ENCODE measurements around the gene PACRG. TPM values are rescaled to one million over a fixed set of nuclear protein-coding genes. Genes with fewer than 3 reads are reported as not detected.

The PACRG gene
- total and polyA plus RNA-seq, 2 of the 8 experiments (the other 6 are each of a cell fraction or from before 2014, with no cell fraction given) = 0.44 to 0.54 TPM

- no peak overlapping the region for H3K18ac ChIP-seq (ENCODE audit: extremely low read depth, low read length)
- no peaks in the 10 kb centered on the region for H4K20me1 ChIP-seq (replicated peaks in 1 of 2; ENCODE audit: control insufficient read depth in 1 of 2, insufficient read depth in 2 of 2, low read length in 2 of 2)
- H2BK12ac ChIP-seq (ENCODE audit: low read depth, low read length) = no peak overlapping the region
- no peak overlapping the region for H3K4me3 ChIP-seq (ENCODE audit: extremely low read depth in 1 of 4, insufficient read depth in 2 of 4, low read depth in 3 of 4, low read length in 4 of 4)
- no peaks in the 10 kb centered on the region for H3K23me2 ChIP-seq (ENCODE audit: low read depth, low read length)
- 92% methylated on average over 1 of the region's 2 CpGs; no CpG with 5 or more reads in 1 of the 2 experiments for WGBS, 2 experiments (ENCODE audit: extremely low coverage in 1 of 2, insufficient coverage in 1 of 2, insufficient read length in 1 of 2, insufficient replicate concordance in 2 of 2, low coverage in 1 of 2, low lambda C conversion rate in 2 of 2, missing lambda C conversion rate in 1 of 2)
- H3K79me2 ChIP-seq (ENCODE audit: control insufficient read depth in 1 of 2, insufficient read depth in 2 of 2, low read length in 2 of 2) = no peaks in the 10 kb centered on the region
- no peaks in the 10 kb centered on the region for H3K9me3 ChIP-seq (ENCODE audit: insufficient read depth in 2 of 2, low read depth in 1 of 2, low read length in 1 of 2)
- no peaks in the 10 kb centered on the region for H3K79me1 ChIP-seq (ENCODE audit: low read depth, low read length)
- no peaks in the 10 kb centered on the region for H3K36me3 ChIP-seq (ENCODE audit: control insufficient read depth in 2 of 4, insufficient read depth in 4 of 4, low read length in 3 of 4)
- H2BK120ac ChIP-seq (replicated peaks; ENCODE audit: low read depth, low read length) = no peak overlapping the region
- H2AFZ ChIP-seq (ENCODE audit: low read length) = no peak overlapping the region
- peaks cover 0 to 10% (median 5%) of the 10 kb centered on the region in 4 experiments for H3K4me1 ChIP-seq (replicated peaks in 1 of 4; ENCODE audit: control insufficient read depth in 3 of 4, insufficient read depth in 4 of 4, low read length in 3 of 4)
- no peak overlapping the region for H3K4ac ChIP-seq (replicated peaks; ENCODE audit: insufficient read length, low read depth, low read length)
- H3K56ac ChIP-seq (replicated peaks; ENCODE audit: insufficient read length, low read depth, low read length) = no peak overlapping the region
- DNase-seq (ENCODE audit: low read depth in 1 of 2, low spot score in 2 of 2) = no peak
- no peak overlapping the region for H3K4me2 ChIP-seq (ENCODE audit: insufficient read depth in 1 of 2, low read depth in 2 of 2, low read length in 2 of 2)
- H3K23ac ChIP-seq (ENCODE audit: insufficient read length) = no peak overlapping the region
- no peak overlapping the region for H4K5ac ChIP-seq (ENCODE audit: insufficient read length, low read depth, low read length)
- no peak overlapping the region for H2AK5ac ChIP-seq (ENCODE audit: low read depth, low read length)
- ChIA-PET CTCF (ENCODE audit: partially characterized antibody) (interaction anchor here (0.6 kb wide), 1 partner anchor 72 kb away, joined by 3 read pairs; no protein-coding TSS in a partner anchor), POLR2A (ENCODE audit: partially characterized antibody) (no interaction called here)
- H4K91ac ChIP-seq (replicated peaks; ENCODE audit: insufficient read length, low read length) = no peak overlapping the region
- no peak overlapping the region for H3K27ac ChIP-seq (ENCODE audit: low read depth, low read length)
- peaks cover 7 to 14% (median 11%) of the 10 kb centered on the region in 4 experiments for H3K27me3 ChIP-seq (replicated peaks in 1 of 4; ENCODE audit: control insufficient read depth in 3 of 4, extremely low read depth in 1 of 4, insufficient read depth in 3 of 4, low read length in 3 of 4)
- H2BK20ac ChIP-seq (ENCODE audit: low read length) = no peak overlapping the region
- H2BK15ac ChIP-seq (ENCODE audit: low read length) = no peak overlapping the region
- no peak overlapping the region for H3K9ac ChIP-seq (replicated peaks in 1 of 4; ENCODE audit: extremely low read depth in 1 of 4, low read depth in 3 of 4, low read length in 3 of 4)
- no peak overlapping the region for H3K14ac ChIP-seq (ENCODE audit: insufficient read length)
- H2BK5ac ChIP-seq (ENCODE audit: low read depth, low read length) = no peak overlapping the region
- no peak for FAIRE-seq
- no peak overlapping the region for H4K8ac ChIP-seq (ENCODE audit: extremely low read depth, insufficient read depth, low read length)
- TF ChIP-seq CHD2 (IDR thresholded peaks at IDR 0.05; ENCODE audit: low read length) (no peak), RAD21 (IDR thresholded peaks at IDR 0.05 in 1 of 2, conservative IDR thresholded peaks at IDR 0.05 in 1 of 2; ENCODE audit: low read depth in 2 of 2, low read length in 2 of 2) (no peak), FOSL1 (IDR thresholded peaks at IDR 0.05; ENCODE audit: insufficient read depth, low read depth, low read length) (no peak), CBX5 (IDR thresholded peaks at IDR 0.05; ENCODE audit: low read depth, low read length) (no peak), BRCA1 (IDR thresholded peaks at IDR 0.05; ENCODE audit: low read depth, low read length) (no peak), GTF2F1 (IDR thresholded peaks at IDR 0.05; ENCODE audit: borderline replicate concordance, low read depth, low read length) (no peak), SAP30 (IDR thresholded peaks at IDR 0.05; ENCODE audit: insufficient read depth, insufficient replicate concordance, low read length) (no peak), RFX5 (IDR thresholded peaks at IDR 0.05; ENCODE audit: borderline replicate concordance, low read depth, low read length) (no peak), POU5F1 (IDR thresholded peaks at IDR 0.05; ENCODE audit: low read depth, low read length) (no peak), TAF7 (optimal IDR thresholded peaks at IDR 0.05; ENCODE audit: borderline replicate concordance, low read depth, low read length) (no peak), SP1 (IDR thresholded peaks at IDR 0.05; ENCODE audit: low read depth, low read length) (no peak), EGR1 (IDR thresholded peaks at IDR 0.05; ENCODE audit: borderline replicate concordance, low read depth, low read length) (no peak), SUZ12 (IDR thresholded peaks at IDR 0.05; ENCODE audit: low read length) (no peak), HDAC2 (IDR thresholded peaks at IDR 0.05; ENCODE audit: borderline replicate concordance in 1 of 2, low read depth in 2 of 2, low read length in 2 of 2) (no peak)
Measured at GRCh38 chr6:163255265-163255664, 527.5 kb downstream of the PACRG start.
